Measurements from ENCODE around the gene HSFX3.
"Not testable (repeated sequence)": the region's sequence is repeated elsewhere in the genome, so short reads cannot be mapped to it uniquely, and the experiment has no call there.

- TF ChIP-seq CTCF, EZH2phosphoT487 (IDR thresholded peaks at IDR 0.05): not testable (repeated sequence)
Observed at GRCh38 chrX:149546962-149547361, 2.8 kb downstream of the HSFX3 start.
